Thoracic aorta (tissue), 2 donors: ENCODE data around the gene PINK1. TPM values are rescaled to one million over a fixed set of nuclear protein-coding genes. Genes with fewer than 3 reads are reported as not detected.

ENCODE experiments used
- ATAC-seq: fragments of 150-250 bp; one replicate; pipeline ENCODE4 v1.8.0; 2017; ENCODE audit warnings: low read depth; ENCODE audit not compliant: insufficient number of reproducible peaks, low FRiP score
- DNase-seq: peaks from one replicate; pipeline ENCODE4 v3.0.0-alpha.2; 2020; ENCODE audit warnings: low spot score
- H3K27ac ChIP-seq, 2 donors: fragments of 200-600 bp; sonication (generic); 1 replicate in 1 of 2; 2 replicates in 1 of 2; pipeline ENCODE4 v1.5.1; 2016; ENCODE audit warnings: mild to moderate bottlenecking in 2 of 2, moderate library complexity in 2 of 2
- H3K27me3 ChIP-seq: fragments of 200-600 bp; sonication (generic); replicated peaks from 2 replicates; pipeline ENCODE4 v1.6.0; 2016; ENCODE audit warnings: mild to moderate bottlenecking; ENCODE audit not compliant: insufficient read depth
- H3K36me3 ChIP-seq: fragments of 200-600 bp; sonication (generic); one replicate; pipeline ENCODE4 v1.5.1; 2016
- H3K4me1 ChIP-seq, 2 donors: fragments of 200-600 bp; sonication (generic); 1 replicate in 1 of 2; 2 replicates in 1 of 2; pipeline versions ENCODE4 v1.5.1 to v1.6.0; 2016; ENCODE audit warnings: low read depth in 2 of 2, mild to moderate bottlenecking in 1 of 2; ENCODE audit not compliant: control insufficient read depth in 1 of 2
- H3K4me3 ChIP-seq: fragments of 200-600 bp; sonication (generic); 2 replicates; pipeline ENCODE4 v1.5.1; 2016; ENCODE audit warnings: mild to moderate bottlenecking
- H3K9me3 ChIP-seq: fragments of 200-600 bp; sonication (generic); 2 replicates; pipeline ENCODE4 v1.5.1; 2016
- CTCF ChIP-seq: fragments of 200-600 bp; sonication (generic); IDR thresholded peaks from one replicate; pipeline ENCODE4 v1.5.1; 2019; ENCODE audit warnings: antibody characterized with exemption
- total RNA-seq, 2 donors: library from RNA; depleted of rRNA; stranded (reverse); fragments of >200 nt; gene quantifications; one replicate each; pipeline versions ENCODE4 v1.1.0 to v1.2.3, GENCODE V29; 2016

Gene PINK1
- total RNA-seq, 2 donors from 2014 or later = 88.4 to 140 TPM

DNA sequence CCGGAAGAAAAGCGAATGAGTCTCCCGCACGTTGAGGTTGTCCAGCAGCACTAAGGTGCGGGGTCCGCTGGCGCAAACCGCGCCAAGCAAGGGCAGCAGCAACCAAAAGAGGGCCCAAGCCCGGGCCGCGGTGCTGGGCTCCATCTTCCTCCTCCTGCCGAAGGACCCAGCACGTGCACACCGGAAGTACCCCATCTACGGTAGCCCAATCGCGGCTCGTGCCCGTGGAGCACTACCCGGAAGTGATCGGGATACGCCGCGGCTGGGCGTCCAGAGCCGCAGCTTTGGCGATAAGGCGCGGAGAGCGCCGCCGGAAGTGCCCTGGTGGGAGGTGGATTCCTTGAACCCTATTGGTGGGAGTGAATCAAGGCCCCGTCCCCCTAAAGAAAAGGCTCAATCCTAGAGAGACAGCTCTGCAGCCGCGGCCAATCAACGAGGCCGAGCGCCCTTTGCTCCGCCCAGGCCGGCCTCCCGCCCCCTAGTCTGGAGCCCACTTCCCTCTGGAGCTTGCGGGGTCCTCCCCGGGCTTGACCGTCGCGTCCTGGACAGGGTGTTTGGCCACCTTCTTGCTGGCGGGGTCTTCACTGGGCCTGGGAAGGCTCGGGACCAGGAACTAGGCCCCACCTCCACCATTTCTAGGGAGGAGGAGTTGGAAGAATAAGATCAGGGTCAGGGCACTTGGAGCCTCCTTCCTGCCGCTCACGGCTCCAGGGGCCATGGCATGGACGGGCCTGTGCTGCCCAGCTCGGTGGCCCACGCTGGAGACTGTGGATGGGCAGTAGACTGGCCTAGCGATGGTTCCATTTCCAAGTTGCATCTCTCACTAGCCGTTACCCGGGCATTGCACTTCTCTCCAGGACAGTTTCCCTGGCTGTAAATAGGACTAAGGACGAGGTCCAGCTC lies 28.2 kb downstream of the PINK1 start, which contains the start of gene DDOST:
Gene DDOST (minus strand): TSS at position 163 of the 903 bp plus-strand sequence. CDS start 19 bp downstream, at position 144.
- H3K27ac ChIP-seq = peak within 1 kb of the TSS; percentile 77 to 85
- DNase-seq (peak; percentile 78), ATAC-seq (peak; percentile 93)
- TF ChIP-seq CTCF = peak; percentile 32
- H3K27me3 ChIP-seq = no peaks in the 10 kb centered on the region
- H3K4me3 ChIP-seq = peak within 1 kb of the TSS; percentile 73
- H3K9me3 ChIP-seq = no peaks in the 10 kb centered on the region
- H3K4me1 ChIP-seq = peaks cover 7 to 35% of the 10 kb centered on the region in 2 donors
- H3K36me3 ChIP-seq = peaks cover 2% of the 10 kb centered on the region

GRCh38 chr1:20662110-20662475 lies 28.8 kb downstream of the PINK1 start:
- H3K36me3 ChIP-seq = no peaks in the 10 kb centered on the region
- peaks cover 7 to 35% of the 10 kb centered on the region in 2 donors for H3K4me1 ChIP-seq
- ATAC-seq = no peak
- no peak for TF ChIP-seq CTCF
- H3K4me3 ChIP-seq = peak overlapping the region; percentile 73
- H3K9me3 ChIP-seq = no peaks in the 10 kb centered on the region
- no peak for DNase-seq
- H3K27me3 ChIP-seq = no peaks in the 10 kb centered on the region
- peak overlapping the region; percentile 77 to 85 for H3K27ac ChIP-seq

GRCh38 chr1:20663365-20663764 lies 30.1 kb downstream of the PINK1 start:
- no peaks in the 10 kb centered on the region for H3K36me3 ChIP-seq
- no peak overlapping the region for H3K27ac ChIP-seq
- peaks cover 7 to 33% of the 10 kb centered on the region in 2 donors for H3K4me1 ChIP-seq
- no peaks in the 10 kb centered on the region for H3K27me3 ChIP-seq
- no peak for TF ChIP-seq CTCF
- DNase-seq (no peak), ATAC-seq (no peak)
- no peaks in the 10 kb centered on the region for H3K9me3 ChIP-seq
- no peak overlapping the region for H3K4me3 ChIP-seq

DNA sequence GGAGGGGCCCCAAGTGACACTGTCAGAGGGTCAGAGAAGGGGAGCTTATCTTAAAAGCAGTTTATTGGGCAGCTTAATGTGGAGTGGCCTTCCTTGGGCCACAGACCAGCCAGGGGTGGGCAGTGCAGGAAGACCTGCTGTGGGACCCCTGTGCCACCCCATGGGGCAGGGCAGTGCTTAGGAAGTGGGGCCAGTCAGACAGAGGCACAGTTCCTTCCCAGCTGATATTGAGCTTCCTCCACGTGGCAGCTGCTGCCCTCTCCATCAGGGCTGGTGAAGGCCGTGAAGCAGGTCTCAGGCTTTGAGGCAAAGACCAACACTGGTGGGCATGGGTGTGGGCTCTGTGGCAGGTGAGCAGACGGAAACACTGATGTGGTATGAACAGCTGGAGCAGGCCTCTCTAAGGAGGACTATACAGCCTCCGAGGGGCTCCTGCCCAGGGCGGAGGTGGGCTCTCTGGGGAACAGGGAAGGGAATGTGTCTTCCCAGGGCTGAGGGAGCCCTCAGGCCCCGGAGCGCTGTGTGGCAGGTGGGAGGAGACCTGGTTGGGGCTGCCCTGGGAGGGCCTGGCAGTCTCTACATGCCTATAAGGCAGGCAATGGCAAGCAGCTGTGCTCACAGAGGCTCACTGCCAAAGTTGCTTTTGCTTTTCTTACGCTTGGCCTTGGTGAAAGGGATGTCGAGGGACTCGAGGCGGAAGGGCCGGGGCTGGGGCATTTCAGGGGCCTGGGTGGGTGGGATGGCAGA lies 30.9 kb downstream of the PINK1 start:
- Histone ChIP-seq H3K36me3 (no peaks in the 10 kb centered on the region), H3K9me3 (no peaks in the 10 kb centered on the region), H3K27ac (no peak overlapping the region), H3K4me3 (no peak overlapping the region), H3K4me1 (peaks cover 7 to 26% of the 10 kb centered on the region in 2 donors), H3K27me3 (no peaks in the 10 kb centered on the region)
- DNase-seq (no peak), ATAC-seq (no peak)
- no peak for TF ChIP-seq CTCF

DNA sequence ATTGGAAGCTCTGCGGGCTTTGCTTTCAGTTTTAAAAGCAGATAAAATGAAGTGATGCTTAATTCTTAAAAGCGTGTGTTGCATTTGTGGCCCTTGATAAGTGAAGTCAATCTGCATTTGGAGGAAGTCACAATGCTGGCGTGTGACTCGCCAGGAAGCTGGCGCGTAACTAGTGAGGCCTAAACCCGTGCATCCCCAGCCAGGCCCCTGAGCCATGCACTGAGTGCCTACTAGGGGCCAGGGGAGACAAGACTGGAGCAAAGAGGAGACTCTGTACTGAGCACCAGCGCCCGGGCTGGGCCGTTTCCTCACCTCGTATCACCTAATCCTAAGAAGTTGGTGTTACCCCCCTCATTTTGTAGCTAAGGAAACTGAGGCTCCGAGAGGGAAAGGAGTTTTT lies 32.5 kb downstream of the PINK1 start:
- no peak for ATAC-seq
- H3K4me3 ChIP-seq = no peak overlapping the region
- H3K4me1 ChIP-seq = peaks cover 0 to 10% of the 10 kb centered on the region in 2 donors
- TF ChIP-seq CTCF = no peak
- H3K27ac ChIP-seq = no peak overlapping the region
- no peaks in the 10 kb centered on the region for H3K27me3 ChIP-seq
- H3K36me3 ChIP-seq = no peaks in the 10 kb centered on the region
- no peaks in the 10 kb centered on the region for H3K9me3 ChIP-seq
- no peak for DNase-seq
